ENCODE data around the gene DDR2. TPM values are rescaled to one million over a fixed set of nuclear protein-coding genes. Genes with fewer than 3 reads are reported as not detected.
A peak's percentile ranks its signal among the peaks of the same experiment; 100 is the strongest.

DDR2 gene
- total RNA-seq, 1 donor from 2014 or later, result 3.8 TPM

GRCh38 chr1:162632698-162633080 lies 425 bp downstream of the DDR2 start:
- Histone ChIP-seq H3K36me3 (ENCODE audit: control insufficient read depth, insufficient read depth, low read length) (no peaks in the 10 kb centered on the region), H3K4me3 (ENCODE audit: low read depth, low read length) (peak overlapping the region; percentile 17), H3K27me3 (ENCODE audit: control insufficient read depth, insufficient read depth, low read length) (no peaks in the 10 kb centered on the region)
- TF ChIP-seq CTCF (IDR thresholded peaks at IDR 0.05; ENCODE audit: insufficient read depth, low read length, poor library complexity, severe bottlenecking), result no peak
- DNase-seq (ENCODE audit: low read depth), result no peak

GRCh38 chr1:162633081-162633762 lies 958 bp downstream of the DDR2 start:
- Histone ChIP-seq H3K36me3 (ENCODE audit: control insufficient read depth, insufficient read depth, low read length) (no peaks in the 10 kb centered on the region), H3K4me3 (ENCODE audit: low read depth, low read length) (peak overlapping the region; percentile 17), H3K27me3 (ENCODE audit: control insufficient read depth, insufficient read depth, low read length) (no peaks in the 10 kb centered on the region)
- DNase-seq (ENCODE audit: low read depth), result no peak
- TF ChIP-seq CTCF (IDR thresholded peaks at IDR 0.05; ENCODE audit: insufficient read depth, low read length, poor library complexity, severe bottlenecking), result no peak

DNA sequence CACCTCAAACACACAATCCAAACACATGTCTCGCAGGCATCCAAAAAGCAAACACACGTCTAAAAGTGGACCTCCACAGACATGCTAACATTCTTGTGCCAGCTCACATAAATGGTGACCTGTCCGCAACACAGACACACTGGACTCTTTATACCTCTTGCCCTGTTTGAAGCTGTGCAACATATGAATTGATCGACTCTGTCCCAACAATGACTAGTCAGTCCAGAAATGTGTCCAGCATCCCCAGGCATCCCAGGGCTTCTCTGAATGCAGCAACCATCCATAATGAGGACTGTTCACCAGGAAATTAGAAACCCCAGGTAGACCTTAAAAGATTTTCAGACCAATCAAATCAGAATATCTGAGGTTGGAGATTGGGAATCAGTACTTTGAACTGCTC lies 3.2 kb downstream of the DDR2 start:
- TF ChIP-seq CTCF (IDR thresholded peaks at IDR 0.05; ENCODE audit: insufficient read depth, low read length, poor library complexity, severe bottlenecking), result no peak
- no peak overlapping the region for H3K4me3 ChIP-seq (ENCODE audit: low read depth, low read length)

GRCh38 chr1:162639718-162640117 lies 7.5 kb downstream of the DDR2 start:
- DNase-seq (ENCODE audit: low read depth), result no peak
- H3K4me3 ChIP-seq (ENCODE audit: low read depth, low read length), result no peak overlapping the region
- H3K27me3 ChIP-seq (ENCODE audit: control insufficient read depth, insufficient read depth, low read length), result no peaks in the 10 kb centered on the region
- H3K36me3 ChIP-seq (ENCODE audit: control insufficient read depth, insufficient read depth, low read length), result no peaks in the 10 kb centered on the region
- no peak for TF ChIP-seq CTCF (IDR thresholded peaks at IDR 0.05; ENCODE audit: insufficient read depth, low read length, poor library complexity, severe bottlenecking)

More for the DNA sequence above, 3.2 kb downstream of the DDR2 start:
- no peaks in the 10 kb centered on the region for H3K27me3 ChIP-seq (ENCODE audit: control insufficient read depth, insufficient read depth, low read length)
- DNase-seq (ENCODE audit: low read depth), result no peak
- H3K36me3 ChIP-seq (ENCODE audit: control insufficient read depth, insufficient read depth, low read length), result no peaks in the 10 kb centered on the region

DNA sequence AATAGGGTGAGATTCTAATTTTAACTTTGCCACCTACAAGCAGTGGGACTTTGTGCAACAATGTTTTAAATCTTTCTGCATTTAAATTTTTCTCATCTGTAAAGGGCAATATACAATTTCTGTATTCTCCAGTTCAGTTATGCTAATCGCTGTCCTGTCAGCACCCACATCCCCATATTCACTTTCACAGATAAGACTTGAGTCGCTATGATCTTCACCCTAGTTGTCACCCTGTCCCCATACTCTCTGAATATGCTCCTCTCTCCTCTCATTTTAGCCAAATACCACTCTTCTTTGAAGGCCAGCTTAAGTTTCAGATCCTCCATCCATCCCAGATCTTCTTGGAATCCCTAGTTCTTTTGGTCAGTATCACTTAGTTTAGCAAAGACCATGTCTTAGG lies 8.8 kb downstream of the DDR2 start:
- no peak for TF ChIP-seq CTCF (IDR thresholded peaks at IDR 0.05; ENCODE audit: insufficient read depth, low read length, poor library complexity, severe bottlenecking)
- Histone ChIP-seq H3K27me3 (ENCODE audit: control insufficient read depth, insufficient read depth, low read length) (no peaks in the 10 kb centered on the region), H3K36me3 (ENCODE audit: control insufficient read depth, insufficient read depth, low read length) (no peaks in the 10 kb centered on the region), H3K4me3 (ENCODE audit: low read depth, low read length) (no peak overlapping the region)
- DNase-seq (ENCODE audit: low read depth), result no peak

DNA sequence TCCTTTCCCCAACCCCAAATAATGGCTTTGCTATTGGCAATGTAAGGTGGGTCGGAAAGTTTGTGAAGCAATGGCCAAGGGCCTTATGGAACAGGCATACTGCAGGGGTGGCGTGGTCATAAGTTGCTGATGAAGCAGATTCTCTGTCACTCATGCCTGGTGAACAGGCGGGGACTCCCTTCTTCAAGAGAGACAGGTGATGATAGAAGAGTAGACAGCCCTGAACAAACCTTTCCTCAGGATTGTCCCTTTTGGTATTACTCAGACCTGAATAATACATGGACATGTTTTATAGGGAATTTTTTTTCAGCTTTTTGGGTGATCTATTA lies 12.7 kb downstream of the DDR2 start:
- H3K36me3 ChIP-seq (ENCODE audit: control insufficient read depth, insufficient read depth, low read length), result no peaks in the 10 kb centered on the region
- no peak for DNase-seq (ENCODE audit: low read depth)
- no peak for TF ChIP-seq CTCF (IDR thresholded peaks at IDR 0.05; ENCODE audit: insufficient read depth, low read length, poor library complexity, severe bottlenecking)

More for the DNA sequence above, 12.7 kb downstream of the DDR2 start:
- no peak overlapping the region for H3K4me3 ChIP-seq (ENCODE audit: low read depth, low read length)
- H3K27me3 ChIP-seq (ENCODE audit: control insufficient read depth, insufficient read depth, low read length), result no peaks in the 10 kb centered on the region
